GM18909 (cell line): ENCODE data around the gene ENTREP3.
"Not testable (repeated sequence)": the region's sequence is repeated elsewhere in the genome, so short reads cannot be mapped to it uniquely, and the experiment has no call there.

Experiments
- ATAC-seq: cut with Tn5 transposase; IDR thresholded peaks from one replicate; pipeline ENCODE4 v1.9.1; 2021; ENCODE audit warnings: mild to moderate bottlenecking; ENCODE audit not compliant: unreplicated experiment, poor library complexity

The ENTREP3 gene

GRCh38 chr1:155254228-155254713 lies 1.0 kb downstream of the ENTREP3 start:
- ATAC-seq = no peak

GRCh38 chr1:155253797-155254196 lies 1.5 kb downstream of the ENTREP3 start:
- no peak for ATAC-seq

GRCh38 chr1:155253208-155253607 lies 2.1 kb downstream of the ENTREP3 start:
- no peak for ATAC-seq

- no peak for ATAC-seq
These were observed 3.7 kb downstream of the ENTREP3 start for GRCh38 chr1:155251566-155251965.

- peak; percentile 81 for ATAC-seq
These were observed 4.4 kb downstream of the ENTREP3 start for GRCh38 chr1:155250633-155251449.

- ATAC-seq = peak; percentile 20
These were observed 5.0 kb downstream of the ENTREP3 start for GRCh38 chr1:155250246-155250632.

- no peak for ATAC-seq
These were observed 7.4 kb downstream of the ENTREP3 start for GRCh38 chr1:155247667-155248553.

GRCh38 chr1:155246796-155247195 lies 8.5 kb downstream of the ENTREP3 start:
- ATAC-seq = not testable (repeated sequence)

GRCh38 chr1:155245163-155245524 lies 10.1 kb downstream of the ENTREP3 start:
- ATAC-seq = no peak

- ATAC-seq = peak; percentile 87
These were observed 10.7 kb downstream of the ENTREP3 start for GRCh38 chr1:155244368-155245162.

- no peak for ATAC-seq
These were observed 12.4 kb downstream of the ENTREP3 start for GRCh38 chr1:155242805-155243358.

- ATAC-seq = no peak
These were observed 13.4 kb downstream of the ENTREP3 start for GRCh38 chr1:155241841-155242264.

- ATAC-seq = no peak
These were observed 14.1 kb downstream of the ENTREP3 start for GRCh38 chr1:155241069-155241679.

GRCh38 chr1:155236451-155236850 lies 18.8 kb downstream of the ENTREP3 start:
- no peak for ATAC-seq

- not testable (repeated sequence) for ATAC-seq
These were observed 19.9 kb downstream of the ENTREP3 start for GRCh38 chr1:155235375-155235774.

GRCh38 chr1:155233502-155233901 lies 21.8 kb downstream of the ENTREP3 start:
- not testable (repeated sequence) for ATAC-seq

- not testable (repeated sequence) for ATAC-seq
These were observed 23.0 kb downstream of the ENTREP3 start for GRCh38 chr1:155232001-155232978.

GRCh38 chr1:155231302-155231701 lies 24.0 kb downstream of the ENTREP3 start:
- ATAC-seq = not testable (repeated sequence)

GRCh38 chr1:155228096-155228427 lies 27.2 kb downstream of the ENTREP3 start:
- no peak for ATAC-seq
